Transverse colon (tissue), 4 donors: ENCODE results near the gene SEPTIN6. TPM values are rescaled to one million over a fixed set of nuclear protein-coding genes. Genes with fewer than 3 reads are reported as not detected.

ENCODE experiments used
- DNase-seq: peaks from one replicate; pipeline ENCODE4 v3.0.0-alpha.2; 2019
- H3K27ac ChIP-seq, 4 donors: fragments of 200-600 bp; sonication (generic); 2 replicates each; pipeline ENCODE4 v1.5.1; 2016 to 2018; ENCODE audit warnings: inconsistent platforms in 4 of 4
- H3K27me3 ChIP-seq: fragments of 200-600 bp; sonication (generic); 2 replicates; pipeline ENCODE4 v1.5.1; 2017; ENCODE audit warnings: inconsistent platforms
- H3K36me3 ChIP-seq, 4 donors: fragments of 200-600 bp; sonication (generic); 2 replicates each; pipeline ENCODE4 v1.5.1; 2017 to 2019; ENCODE audit warnings: inconsistent platforms in 4 of 4
- H3K4me1 ChIP-seq, 4 donors: fragments of 200-600 bp; sonication (generic); 2 replicates each; pipeline ENCODE4 v1.5.1; 2017 to 2020; ENCODE audit warnings: inconsistent platforms in 4 of 4
- H3K4me3 ChIP-seq, 4 donors: fragments of 200-600 bp; sonication (generic); 1 replicate in 1 of 4; 2 replicates in 3 of 4; pipeline versions ENCODE4 v1.5.1 to v1.6.1; 2017 to 2019; ENCODE audit warnings: inconsistent platforms in 4 of 4
- H3K9me3 ChIP-seq, 2 donors: fragments of 200-600 bp; sonication (generic); 2 replicates each; pipeline ENCODE4 v1.5.1; 2017 to 2019; ENCODE audit warnings: inconsistent platforms in 2 of 2
- EP300 ChIP-seq: sonication (generic); formaldehyde crosslinking; IDR thresholded peaks from one replicate; pipeline ENCODE4 v1.6.1; 2017; ENCODE audit warnings: antibody characterized with exemption, low read depth
- POLR2A ChIP-seq: fragments of 450-650 bp; IDR thresholded peaks from one replicate; pipeline ENCODE4 v1.6.1; 2016; ENCODE audit warnings: antibody characterized with exemption, mild to moderate bottlenecking, moderate library complexity
- POLR2AphosphoS5 ChIP-seq, 3 donors: sonication (generic); formaldehyde crosslinking; IDR thresholded peaks; one replicate each; pipeline ENCODE4 v1.6.1; 2016; ENCODE audit warnings: antibody characterized with exemption in 3 of 3
- WGBS, 2 donors: methylation state at CpG; one replicate each; pipeline ENCODE4 v1.1.5; 2018; ENCODE audit warnings: low coverage in 1 of 2; 5-methylcytosine and 5-hydroxymethylcytosine counted together
- in situ Hi-C, 4 donors: fragments of 200-750 bp; cut with MboI; loops; one replicate each; pipeline versions ENCODE4 v1.15.0 to v1.15.1; 2017; ENCODE audit warnings: low sequenced_read_pairs in 3 of 4, low pct_ligation_motif_present in 1 of 4, low pct_unique_long_range_greater_than_20kb in 1 of 4
- intact Hi-C: fragments of 100-400 bp; cut with DNase I; formaldehyde crosslinking; loops from one replicate; pipeline ENCODE4 v1.15.1; 2023; ENCODE audit warnings: low total_unique reads
- small RNA-seq, 4 donors: library from RNA; depleted of rRNA; stranded (forward); fragments of <200 nt; gene quantifications; one replicate each; pipeline ENCODE3, GENCODE V24; 2016
- total RNA-seq, 4 donors: library from RNA; depleted of rRNA; stranded (reverse); fragments of >200 nt; gene quantifications; one replicate each; pipeline ENCODE4 v1.1.0, GENCODE V29; 2016
- TF ChIP-seq, protein P1 (sequence below), 5 experiments: fragments of 200-600 bp in 3 of 5; fragments of 450-650 bp in 2 of 5; sonication (generic) in 3 of 5; IDR thresholded peaks; 1 replicate in 2 of 5; 2 replicates in 3 of 5; pipeline ENCODE4 v1.5.1; 2016 to 2017; ENCODE audit warnings: antibody characterized with exemption in 5 of 5, inconsistent platforms in 3 of 5, mild to moderate bottlenecking in 2 of 5, moderate library complexity in 1 of 5

SEPTIN6 gene
- total RNA-seq, 4 donors from 2014 or later: 9.4 to 88.2 (median 21.8) TPM

DNA sequence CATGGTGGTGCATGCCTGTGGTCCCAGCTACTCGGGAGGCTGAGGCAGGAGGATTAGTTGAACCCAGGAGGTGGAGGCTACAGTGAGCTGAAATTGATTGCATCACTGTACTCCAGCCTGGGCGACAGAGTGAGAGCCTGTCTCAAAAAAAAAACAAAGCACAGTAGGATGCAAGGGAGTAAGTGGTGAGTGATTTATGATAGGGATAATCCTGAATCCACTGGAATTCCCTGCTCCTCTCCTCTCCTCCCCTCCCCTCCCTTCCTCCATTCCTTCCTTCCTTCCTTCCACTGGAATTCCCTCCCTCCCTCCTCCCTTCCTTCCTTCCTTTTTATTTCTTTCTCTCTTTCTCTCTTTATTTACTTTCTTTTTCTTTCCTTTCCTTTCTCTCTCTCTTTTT is 45.9 kb downstream of the SEPTIN6 start:
- Histone ChIP-seq H3K27ac (no peak overlapping the region), H3K4me3 (no peak overlapping the region), H3K36me3 (no peaks in the 10 kb centered on the region), H3K27me3 (no peaks in the 10 kb centered on the region), H3K4me1 (no peaks in the 10 kb centered on the region), H3K9me3 (no peaks in the 10 kb centered on the region)
- intact Hi-C loops (no loop called here), in situ Hi-C loops (no loop called here)
- TF ChIP-seq POLR2AphosphoS5 (IDR thresholded peaks at IDR 0.05) (no peak), EP300 (no peak), POLR2A (no peak)
- TF ChIP-seq, protein P1, sequence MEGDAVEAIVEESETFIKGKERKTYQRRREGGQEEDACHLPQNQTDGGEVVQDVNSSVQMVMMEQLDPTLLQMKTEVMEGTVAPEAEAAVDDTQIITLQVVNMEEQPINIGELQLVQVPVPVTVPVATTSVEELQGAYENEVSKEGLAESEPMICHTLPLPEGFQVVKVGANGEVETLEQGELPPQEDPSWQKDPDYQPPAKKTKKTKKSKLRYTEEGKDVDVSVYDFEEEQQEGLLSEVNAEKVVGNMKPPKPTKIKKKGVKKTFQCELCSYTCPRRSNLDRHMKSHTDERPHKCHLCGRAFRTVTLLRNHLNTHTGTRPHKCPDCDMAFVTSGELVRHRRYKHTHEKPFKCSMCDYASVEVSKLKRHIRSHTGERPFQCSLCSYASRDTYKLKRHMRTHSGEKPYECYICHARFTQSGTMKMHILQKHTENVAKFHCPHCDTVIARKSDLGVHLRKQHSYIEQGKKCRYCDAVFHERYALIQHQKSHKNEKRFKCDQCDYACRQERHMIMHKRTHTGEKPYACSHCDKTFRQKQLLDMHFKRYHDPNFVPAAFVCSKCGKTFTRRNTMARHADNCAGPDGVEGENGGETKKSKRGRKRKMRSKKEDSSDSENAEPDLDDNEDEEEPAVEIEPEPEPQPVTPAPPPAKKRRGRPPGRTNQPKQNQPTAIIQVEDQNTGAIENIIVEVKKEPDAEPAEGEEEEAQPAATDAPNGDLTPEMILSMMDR (IDR thresholded peaks at IDR 0.05): no peak
- WGBS, 2 donors: 47% methylated on average over 2 of the region's 2 CpGs; no CpG with 5 or more reads in 1 of the 2 donors
- no peak for DNase-seq

DNA sequence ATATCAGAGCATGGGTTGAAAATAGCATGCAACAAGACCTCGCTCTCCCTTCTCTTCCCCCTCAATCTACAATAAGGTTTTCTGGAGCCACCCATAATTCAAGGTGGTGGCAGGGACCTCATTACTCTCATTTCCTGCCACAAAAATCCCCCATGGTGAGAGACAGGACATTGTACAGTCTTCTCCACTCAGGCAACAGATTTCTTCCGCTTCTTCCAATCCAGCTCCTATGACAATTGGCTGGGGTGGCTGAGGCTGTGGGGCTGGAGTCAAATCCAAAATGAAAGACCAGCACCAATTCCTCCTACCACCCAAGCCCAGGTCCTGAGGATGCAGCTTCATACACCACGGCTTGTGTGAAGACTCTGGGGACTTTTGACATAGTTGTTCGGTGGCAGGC is 46.5 kb downstream of the SEPTIN6 start:
- Histone ChIP-seq H3K9me3 (no peaks in the 10 kb centered on the region), H3K27me3 (no peaks in the 10 kb centered on the region), H3K36me3 (no peaks in the 10 kb centered on the region), H3K4me1 (no peaks in the 10 kb centered on the region), H3K4me3 (no peak overlapping the region), H3K27ac (no peak overlapping the region)
- intact Hi-C loops (no loop called here), in situ Hi-C loops (no loop called here)
- WGBS, 2 donors: 79% methylated on average over 4 of the region's 4 CpGs; no CpG with 5 or more reads in 1 of the 2 donors
- no peak for DNase-seq
- TF ChIP-seq, protein P1 (IDR thresholded peaks at IDR 0.05): no peak
- TF ChIP-seq POLR2AphosphoS5 (IDR thresholded peaks at IDR 0.05) (no peak), EP300 (no peak), POLR2A (no peak)

GRCh38 chrX:119643696-119644095 is 49.3 kb downstream of the SEPTIN6 start:
- Histone ChIP-seq H3K9me3 (no peaks in the 10 kb centered on the region), H3K27ac (no peak overlapping the region), H3K4me3 (no peak overlapping the region), H3K4me1 (no peaks in the 10 kb centered on the region), H3K27me3 (no peaks in the 10 kb centered on the region), H3K36me3 (no peaks in the 10 kb centered on the region)
- DNase-seq: no peak
- intact Hi-C loops: no loop called here
- WGBS, 2 donors: 86% methylated on average over 8 of the region's 8 CpGs; no CpG with 5 or more reads in 1 of the 2 donors
- TF ChIP-seq POLR2AphosphoS5 (IDR thresholded peaks at IDR 0.05): no peak
- TF ChIP-seq EP300: no peak
- TF ChIP-seq, protein P1 (IDR thresholded peaks at IDR 0.05): no peak
- TF ChIP-seq POLR2A: no peak
- in situ Hi-C loops: no loop called here

Small RNA genes lying within 50 kb of the gene (small RNA-seq; reads per million reads assigned to genes)
- 1.9 to 6.9 (median 5.0) reads per million in 4 donors for gene MIR766

Other genes with a start within 250 kb of the SEPTIN6 start
- 1,000 to 10,000 TPM in 1 of 4 donors, 100 to 1,000 TPM in 3; 319 to 1,302 (median 724) TPM for gene SLC25A5, start 224.7 kb downstream of the SEPTIN6 start, total RNA-seq
- gene STEEP1, start 127.8 kb downstream of the SEPTIN6 start, total RNA-seq: 10 to 100 TPM; 26.9 to 59.5 (median 32.4) TPM
- 10 to 100 TPM; 26.1 to 87.9 (median 72.5) TPM for gene UBE2A, start 118.6 kb downstream of the SEPTIN6 start, total RNA-seq
- gene NKRF, start 86.7 kb downstream of the SEPTIN6 start, total RNA-seq: 1 to 10 TPM; 1.5 to 6.8 (median 3.3) TPM
- gene SOWAHD, start 65.4 kb upstream of the SEPTIN6 start, total RNA-seq: 1 to 10 TPM in 1 of 4 donors, under 1 TPM in 1, not detected in 2; 0.64 to 1.5 TPM
- 1,000 to 10,000 TPM in 2 of 4 donors, 100 to 1,000 TPM in 2; 246 to 2,878 (median 1,753) TPM for gene RPL39, start 98.5 kb upstream of the SEPTIN6 start, total RNA-seq
- gene UPF3B, start 159.8 kb upstream of the SEPTIN6 start, total RNA-seq: 10 to 100 TPM in 1 of 4 donors, 1 to 10 TPM in 3; 3.4 to 16.8 (median 5.7) TPM
- 10 to 100 TPM in 2 of 4 donors, 1 to 10 TPM in 2; 1.9 to 16.7 (median 10.1) TPM for gene RNF113A, start 178.6 kb upstream of the SEPTIN6 start, total RNA-seq
- 100 to 1,000 TPM in 1 of 4 donors, 10 to 100 TPM in 3; 11.9 to 128 (median 70.9) TPM for gene NDUFA1, start 178.7 kb upstream of the SEPTIN6 start, total RNA-seq
- not detected for gene AKAP14, start 202.7 kb upstream of the SEPTIN6 start, total RNA-seq